CD14-positive monocyte (primary cell): ENCODE results near the gene CPT1A. TPM values are rescaled to one million over a fixed set of nuclear protein-coding genes. Genes with fewer than 3 reads are reported as not detected.

Experiments
- DNase-seq, 3 donors: peaks; one replicate each; pipeline ENCODE4 v3.0.0-alpha.2; 2011 to 2022
- H2AFZ ChIP-seq: 2 replicates; pipeline ENCODE4 v1.6.0; 2012; ENCODE audit warnings: mild to moderate bottlenecking, low read depth, low read length, inconsistent platforms; ENCODE audit not compliant: insufficient read depth, poor library complexity, severe bottlenecking
- H3K27ac ChIP-seq, 2 donors: 1 replicate in 1 of 2; 2 replicates in 1 of 2; pipeline ENCODE4 v1.5.1; 2012 to 2013; ENCODE audit warnings: low read length in 2 of 2, control low read depth in 1 of 2, inconsistent platforms in 1 of 2, low read depth in 1 of 2, mild to moderate bottlenecking in 1 of 2
- H3K27me3 ChIP-seq, 2 donors: one replicate each; pipeline versions ENCODE4 v1.6.0 to v1.6.1; 2011 to 2013; ENCODE audit warnings: low read length in 2 of 2; ENCODE audit not compliant: control insufficient read depth in 2 of 2, insufficient read depth in 2 of 2
- H3K36me3 ChIP-seq, 2 donors: replicated peaks in 1 of 2; 1 replicate in 1 of 2; 2 replicates in 1 of 2; pipeline versions ENCODE4 v1.5.1 to v1.6.1; 2012 to 2013; ENCODE audit warnings: low read length in 2 of 2, control low read depth in 1 of 2, inconsistent platforms in 1 of 2, mild to moderate bottlenecking in 1 of 2; ENCODE audit not compliant: insufficient read depth in 2 of 2, control insufficient read depth in 1 of 2
- H3K4me1 ChIP-seq, 2 donors: 1 replicate in 1 of 2; 2 replicates in 1 of 2; pipeline versions ENCODE4 v1.5.1 to v1.6.1; 2012 to 2013; ENCODE audit warnings: low read length in 2 of 2, control low read depth in 1 of 2, inconsistent platforms in 1 of 2, mild to moderate bottlenecking in 1 of 2, moderate library complexity in 1 of 2; ENCODE audit not compliant: insufficient read depth in 2 of 2, control insufficient read depth in 1 of 2
- H3K4me2 ChIP-seq: replicated peaks from 2 replicates; pipeline ENCODE3; 2012; ENCODE audit warnings: low read length, moderate library complexity, mild to moderate bottlenecking; ENCODE audit not compliant: poor library complexity, severe bottlenecking; ENCODE audit errors: extremely low read depth
- H3K4me3 ChIP-seq, 3 experiments: fragments of 200-600 bp in 1 of 3; sonication (generic) in 1 of 3; replicated peaks in 1 of 3; 1 replicate in 2 of 3; 2 replicates in 1 of 3; pipeline ENCODE4 v1.5.1; 2011 to 2013; ENCODE audit warnings: low read length in 3 of 3, mild to moderate bottlenecking in 3 of 3, control low read depth in 2 of 3, low read depth in 2 of 3, inconsistent platforms in 1 of 3, moderate library complexity in 1 of 3
- H3K79me2 ChIP-seq: 2 replicates; pipeline ENCODE4 v1.6.0; 2012; ENCODE audit warnings: mild to moderate bottlenecking, control low read depth, inconsistent platforms, low read length, moderate library complexity; ENCODE audit not compliant: insufficient read depth
- H3K9ac ChIP-seq: 2 replicates; pipeline ENCODE4 v1.6.0; 2017; ENCODE audit warnings: low read length, mild to moderate bottlenecking; ENCODE audit not compliant: insufficient read depth, poor library complexity, severe bottlenecking
- H3K9me3 ChIP-seq, 2 donors: replicated peaks in 1 of 2; 1 replicate in 1 of 2; 2 replicates in 1 of 2; pipeline versions ENCODE4 v1.5.1 to v1.6.1; 2012 to 2013; ENCODE audit warnings: low read length in 2 of 2, control low read depth in 1 of 2; ENCODE audit not compliant: control insufficient read depth in 1 of 2, insufficient read depth in 1 of 2
- H4K20me1 ChIP-seq: 2 replicates; pipeline ENCODE4 v1.6.0; 2012; ENCODE audit warnings: mild to moderate bottlenecking, low read length, control low read depth, moderate library complexity; ENCODE audit not compliant: insufficient read depth
- H3K27ac Mint-ChIP-seq, 7 donors: one replicate each; pipeline ENCODE4 v1.8.0; 2020; ENCODE audit warnings: mild to moderate bottlenecking in 7 of 7, mixed read lengths in 7 of 7, moderate library complexity in 6 of 7, inconsistent platforms in 2 of 7
- H3K27me3 Mint-ChIP-seq, 3 donors: one replicate each; pipeline ENCODE4 v1.8.0; 2021 to 2022; ENCODE audit warnings: low read depth in 3 of 3, mild to moderate bottlenecking in 3 of 3, mixed read lengths in 3 of 3, moderate library complexity in 3 of 3, inconsistent platforms in 1 of 3
- H3K36me3 Mint-ChIP-seq, 2 donors: one replicate each; pipeline ENCODE4 v1.8.0; 2020; ENCODE audit warnings: mixed read lengths in 2 of 2, inconsistent platforms in 1 of 2, mild to moderate bottlenecking in 1 of 2
- H3K4me1 Mint-ChIP-seq: one replicate; pipeline ENCODE4 v1.8.0; 2020; ENCODE audit warnings: mild to moderate bottlenecking, mixed read lengths
- H3K4me3 Mint-ChIP-seq, 2 donors: one replicate each; pipeline ENCODE4 v1.8.0; 2020; ENCODE audit warnings: mild to moderate bottlenecking in 2 of 2, mixed read lengths in 2 of 2, moderate library complexity in 1 of 2
- H3K9me3 Mint-ChIP-seq, 7 donors: one replicate each; pipeline ENCODE4 v1.8.0; 2020 to 2022; ENCODE audit warnings: mixed read lengths in 7 of 7, mild to moderate bottlenecking in 6 of 7, moderate library complexity in 6 of 7, inconsistent platforms in 2 of 7
- WGBS: methylation state at CpG from one replicate; pipeline ENCODE4 v1.1.5; 2013; ENCODE audit warnings: missing lambda C conversion rate; ENCODE audit not compliant: insufficient coverage; 5-methylcytosine and 5-hydroxymethylcytosine counted together
- intact Hi-C, 2 donors: fragments of 100-400 bp; cut with micrococcal nuclease; formaldehyde crosslinking; loops; one replicate each; pipeline versions ENCODE4 v1.15.0 to v1.15.1; 2023
- polyA plus RNA-seq, 3 donors: library from polyadenylated mRNA; depleted of rRNA in 1 of 3; unstranded in 2 of 3; stranded (reverse) in 1 of 3; fragments of 300-500 nt in 2 of 3; fragments of >200 nt in 1 of 3; fragmentation: Illumina TruSeq in 2 of 3; gene quantifications; 1 replicate in 2 of 3; 2 replicates in 1 of 3; pipeline ENCODE4 v1.2.3, GENCODE V29; 2012 to 2021
- TF ChIP-seq, protein P1 (sequence below): fragments of 200-600 bp; IDR thresholded peaks from one replicate; pipeline ENCODE4 v1.8.0; 2022; ENCODE audit warnings: antibody characterized with exemption, mild to moderate bottlenecking

The CPT1A gene
- polyA plus RNA-seq, 3 donors: 5.6 to 42.5 (median 7.0) TPM

DNA sequence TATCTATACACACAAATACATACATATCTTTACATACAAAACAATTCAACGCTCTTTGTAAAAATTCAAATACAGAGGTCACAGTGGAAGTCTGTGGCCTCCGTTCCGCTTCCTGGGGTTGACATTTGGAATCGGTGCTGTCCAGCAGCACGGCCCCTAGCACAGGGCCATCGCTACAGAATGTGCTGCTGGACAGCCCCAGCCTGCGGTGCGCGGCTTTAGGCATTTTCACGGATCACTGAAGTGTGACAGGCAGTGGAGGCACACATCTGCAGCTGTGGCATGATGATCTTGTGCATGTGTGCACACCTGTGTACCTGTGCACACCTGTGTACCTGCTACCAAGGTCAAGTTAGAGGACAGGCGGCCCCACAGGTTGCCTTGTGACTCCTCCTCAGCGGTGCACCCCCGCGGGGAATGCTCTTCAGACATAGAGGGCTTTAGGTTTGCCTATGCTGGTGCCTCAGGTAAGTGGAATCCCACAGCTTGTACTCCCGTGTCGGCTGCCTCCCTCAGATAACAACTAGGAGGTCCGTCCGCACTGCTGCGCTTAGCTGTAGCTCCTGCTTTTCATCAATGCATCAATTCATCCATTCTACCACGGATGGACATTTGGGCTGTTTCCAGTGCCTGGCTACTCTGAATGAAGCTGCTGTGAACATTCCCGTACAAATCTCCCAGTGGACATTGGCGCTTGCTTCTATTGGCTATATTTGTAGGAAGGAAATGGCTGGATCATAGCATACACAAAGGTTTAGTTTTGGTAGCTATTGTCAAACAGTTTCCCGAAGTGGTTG is 127.5 kb downstream of the CPT1A start:
- H3K36me3 Mint-ChIP-seq: peaks cover 7 to 8% of the 10 kb centered on the region in 2 donors
- Histone ChIP-seq H3K36me3 (peaks cover 0 to 5% of the 10 kb centered on the region in 2 donors), H4K20me1 (no peaks in the 10 kb centered on the region), H3K4me1 (peaks cover 1 to 2% of the 10 kb centered on the region in 2 donors), H3K4me3 (no peak overlapping the region), H2AFZ (no peak overlapping the region), H3K27ac (no peak overlapping the region), H3K9ac (no peak overlapping the region), H3K4me2 (no peak overlapping the region), H3K9me3 (no peaks in the 10 kb centered on the region), H3K27me3 (no peaks in the 10 kb centered on the region), H3K79me2 (no peaks in the 10 kb centered on the region)
- WGBS: 98% methylated on average over 18 of the region's 23 CpGs
- H3K9me3 Mint-ChIP-seq: peaks cover 0 to 2% (median 0%) of the 10 kb centered on the region in 7 donors
- TF ChIP-seq, protein P1, sequence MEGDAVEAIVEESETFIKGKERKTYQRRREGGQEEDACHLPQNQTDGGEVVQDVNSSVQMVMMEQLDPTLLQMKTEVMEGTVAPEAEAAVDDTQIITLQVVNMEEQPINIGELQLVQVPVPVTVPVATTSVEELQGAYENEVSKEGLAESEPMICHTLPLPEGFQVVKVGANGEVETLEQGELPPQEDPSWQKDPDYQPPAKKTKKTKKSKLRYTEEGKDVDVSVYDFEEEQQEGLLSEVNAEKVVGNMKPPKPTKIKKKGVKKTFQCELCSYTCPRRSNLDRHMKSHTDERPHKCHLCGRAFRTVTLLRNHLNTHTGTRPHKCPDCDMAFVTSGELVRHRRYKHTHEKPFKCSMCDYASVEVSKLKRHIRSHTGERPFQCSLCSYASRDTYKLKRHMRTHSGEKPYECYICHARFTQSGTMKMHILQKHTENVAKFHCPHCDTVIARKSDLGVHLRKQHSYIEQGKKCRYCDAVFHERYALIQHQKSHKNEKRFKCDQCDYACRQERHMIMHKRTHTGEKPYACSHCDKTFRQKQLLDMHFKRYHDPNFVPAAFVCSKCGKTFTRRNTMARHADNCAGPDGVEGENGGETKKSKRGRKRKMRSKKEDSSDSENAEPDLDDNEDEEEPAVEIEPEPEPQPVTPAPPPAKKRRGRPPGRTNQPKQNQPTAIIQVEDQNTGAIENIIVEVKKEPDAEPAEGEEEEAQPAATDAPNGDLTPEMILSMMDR: no peak
- no peak overlapping the region for H3K4me3 Mint-ChIP-seq
- H3K27ac Mint-ChIP-seq: no peak overlapping the region
- no peak for DNase-seq
- H3K4me1 Mint-ChIP-seq: peaks cover 7% of the 10 kb centered on the region
- intact Hi-C loops: no loop called here
- peaks cover 0 to 3% (median 0%) of the 10 kb centered on the region in 3 donors for H3K27me3 Mint-ChIP-seq

DNA sequence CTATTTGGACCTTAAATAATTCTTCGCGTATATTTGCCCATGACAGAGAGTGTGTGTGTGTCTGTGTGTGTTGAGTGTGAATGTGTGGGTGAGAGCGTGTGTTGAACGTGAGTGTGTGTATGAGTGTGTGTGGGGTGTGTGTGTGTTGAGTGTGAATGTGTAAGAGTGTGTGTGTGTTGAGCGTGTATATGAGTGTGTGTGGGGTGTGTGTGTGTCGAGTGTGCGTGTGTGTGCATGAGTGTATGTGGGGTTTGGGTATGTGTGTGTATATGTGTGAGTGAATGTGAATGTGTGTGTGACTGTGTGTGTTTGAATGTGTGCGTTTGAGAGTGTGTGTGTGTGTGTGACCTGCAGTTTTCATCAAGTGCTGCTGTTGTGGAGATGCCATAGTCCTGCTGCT is 130.6 kb downstream of the CPT1A start:
- no peak overlapping the region for H2AFZ ChIP-seq
- Mint-ChIP-seq H3K4me1 (peaks cover 12% of the 10 kb centered on the region), H3K36me3 (peaks cover 7 to 8% of the 10 kb centered on the region in 2 donors), H3K4me3 (no peak overlapping the region), H3K9me3 (no peaks in the 10 kb centered on the region), H3K27me3 (peaks cover 0 to 4% (median 0%) of the 10 kb centered on the region in 3 donors), H3K27ac (no peak overlapping the region)
- H3K9ac ChIP-seq: no peak overlapping the region
- no peak overlapping the region for H3K27ac ChIP-seq
- H3K36me3 ChIP-seq: peaks cover 0 to 5% of the 10 kb centered on the region in 2 donors
- H3K79me2 ChIP-seq: no peaks in the 10 kb centered on the region
- DNase-seq: no peak
- H4K20me1 ChIP-seq: no peaks in the 10 kb centered on the region
- H3K4me3 ChIP-seq: no peak overlapping the region
- H3K4me2 ChIP-seq: no peak overlapping the region
- 98% methylated on average over 8 of the region's 8 CpGs for WGBS
- no peaks in the 10 kb centered on the region for H3K27me3 ChIP-seq
- intact Hi-C loops: no loop called here
- TF ChIP-seq, protein P1: no peak
- peaks cover 6 to 8% of the 10 kb centered on the region in 2 donors for H3K4me1 ChIP-seq
- no peaks in the 10 kb centered on the region for H3K9me3 ChIP-seq
